Coronary artery (tissue), 2 donors: ENCODE results near the gene CHPF.

Source experiments
- DNase-seq: peaks from one replicate; pipeline ENCODE4 v3.0.0-alpha.2; 2017; ENCODE audit warnings: low spot score
- H3K27ac ChIP-seq, 2 donors: fragments of 200-600 bp; sonication (generic); one replicate each; pipeline ENCODE4 v1.5.1; 2016 to 2019
- H3K4me3 ChIP-seq: fragments of 200-600 bp; sonication (generic); 2 replicates; pipeline ENCODE4 v1.5.1; 2016; ENCODE audit warnings: mild to moderate bottlenecking, moderate library complexity
- TF ChIP-seq, protein P1 (sequence below): fragments of 200-600 bp; sonication (generic); IDR thresholded peaks from one replicate; pipeline ENCODE4 v1.5.1; 2019; ENCODE audit warnings: antibody characterized with exemption

CHPF gene

DNA sequence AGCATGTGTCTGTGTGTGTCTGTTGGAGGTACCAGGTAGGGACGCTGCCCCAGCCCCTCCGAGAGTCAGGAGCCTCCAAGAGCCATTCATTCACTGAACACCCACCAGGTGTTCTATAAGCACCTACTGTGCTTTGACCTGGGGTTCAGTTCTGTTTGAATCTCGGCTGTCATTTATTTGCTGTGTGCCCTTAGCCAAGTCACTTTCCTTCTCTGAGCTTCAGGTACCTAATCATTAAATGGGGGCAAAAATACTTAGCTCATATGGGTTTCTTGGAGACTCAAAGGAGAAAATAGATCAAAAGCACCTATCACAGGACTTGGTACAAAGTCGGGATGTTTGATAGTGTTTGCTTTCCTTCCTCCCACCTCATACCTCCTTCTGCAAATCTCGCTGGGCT lies 16.1 kb downstream of the CHPF start:
- TF ChIP-seq, protein P1, sequence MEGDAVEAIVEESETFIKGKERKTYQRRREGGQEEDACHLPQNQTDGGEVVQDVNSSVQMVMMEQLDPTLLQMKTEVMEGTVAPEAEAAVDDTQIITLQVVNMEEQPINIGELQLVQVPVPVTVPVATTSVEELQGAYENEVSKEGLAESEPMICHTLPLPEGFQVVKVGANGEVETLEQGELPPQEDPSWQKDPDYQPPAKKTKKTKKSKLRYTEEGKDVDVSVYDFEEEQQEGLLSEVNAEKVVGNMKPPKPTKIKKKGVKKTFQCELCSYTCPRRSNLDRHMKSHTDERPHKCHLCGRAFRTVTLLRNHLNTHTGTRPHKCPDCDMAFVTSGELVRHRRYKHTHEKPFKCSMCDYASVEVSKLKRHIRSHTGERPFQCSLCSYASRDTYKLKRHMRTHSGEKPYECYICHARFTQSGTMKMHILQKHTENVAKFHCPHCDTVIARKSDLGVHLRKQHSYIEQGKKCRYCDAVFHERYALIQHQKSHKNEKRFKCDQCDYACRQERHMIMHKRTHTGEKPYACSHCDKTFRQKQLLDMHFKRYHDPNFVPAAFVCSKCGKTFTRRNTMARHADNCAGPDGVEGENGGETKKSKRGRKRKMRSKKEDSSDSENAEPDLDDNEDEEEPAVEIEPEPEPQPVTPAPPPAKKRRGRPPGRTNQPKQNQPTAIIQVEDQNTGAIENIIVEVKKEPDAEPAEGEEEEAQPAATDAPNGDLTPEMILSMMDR: no peak
- Histone ChIP-seq H3K27ac (no peak overlapping the region), H3K4me3 (no peak overlapping the region)
- no peak for DNase-seq

DNA sequence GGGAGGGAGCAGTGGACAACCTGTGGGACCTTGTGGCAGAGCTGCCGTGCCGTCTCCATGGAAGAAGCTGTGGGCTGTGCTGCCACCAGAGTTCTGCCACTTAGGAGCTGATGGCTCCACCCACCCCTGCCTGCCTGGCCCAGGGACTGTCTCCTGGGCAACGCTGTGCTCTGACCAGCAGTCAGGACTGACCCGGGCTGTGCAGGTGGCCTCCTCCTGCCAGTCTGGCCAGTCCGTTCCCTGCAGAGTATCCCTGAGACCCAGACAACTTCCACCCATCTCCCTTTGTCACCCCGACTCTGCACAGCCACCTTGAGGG lies 16.6 kb downstream of the CHPF start:
- no peak for DNase-seq
- no peak overlapping the region for H3K27ac ChIP-seq
- TF ChIP-seq, protein P1: no peak
- no peak overlapping the region for H3K4me3 ChIP-seq

DNA sequence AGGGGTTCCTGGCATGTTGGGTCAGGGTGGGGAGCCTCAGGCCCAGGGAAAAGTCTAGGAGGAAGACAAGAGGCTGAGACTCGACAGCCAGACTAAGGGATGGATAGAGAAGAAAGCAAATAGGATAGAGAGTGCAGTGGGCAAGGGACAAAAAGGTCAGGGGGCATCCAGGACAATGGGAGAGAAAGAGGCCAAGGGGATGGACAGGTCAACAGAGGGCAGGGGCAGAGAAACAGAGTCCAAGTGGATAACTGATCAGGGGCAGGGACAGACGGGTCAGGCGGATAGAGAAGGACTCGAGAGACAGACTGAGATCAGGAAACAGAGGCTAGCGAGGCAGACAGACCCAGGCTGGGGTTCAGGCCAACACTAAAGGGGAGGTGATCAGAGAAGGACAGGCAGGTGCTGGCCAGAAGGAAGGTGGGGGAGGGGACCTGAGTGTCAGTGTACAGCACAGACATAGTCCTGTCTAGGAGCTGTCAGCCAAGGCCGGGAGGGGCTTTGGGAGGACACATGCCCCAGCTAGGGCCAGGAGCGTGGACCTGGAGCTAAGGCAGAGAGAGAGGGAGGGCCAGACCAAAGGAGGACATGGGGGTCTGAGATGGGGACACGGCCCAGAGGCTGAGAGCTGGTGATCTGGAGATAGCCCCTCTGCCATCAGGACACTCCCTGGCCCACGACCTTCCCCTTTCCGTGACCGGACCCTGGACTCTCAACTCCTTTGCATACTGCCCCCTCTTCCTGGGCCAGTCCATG lies 17.1 kb downstream of the CHPF start:
- TF ChIP-seq, protein P1: no peak
- H3K4me3 ChIP-seq: no peak overlapping the region
- H3K27ac ChIP-seq: no peak overlapping the region
- DNase-seq: no peak

GRCh38 chr2:219525533-219526232 lies 17.9 kb downstream of the CHPF start:
- Histone ChIP-seq H3K27ac (no peak overlapping the region), H3K4me3 (no peak overlapping the region)
- TF ChIP-seq, protein P1: no peak
- no peak for DNase-seq

DNA sequence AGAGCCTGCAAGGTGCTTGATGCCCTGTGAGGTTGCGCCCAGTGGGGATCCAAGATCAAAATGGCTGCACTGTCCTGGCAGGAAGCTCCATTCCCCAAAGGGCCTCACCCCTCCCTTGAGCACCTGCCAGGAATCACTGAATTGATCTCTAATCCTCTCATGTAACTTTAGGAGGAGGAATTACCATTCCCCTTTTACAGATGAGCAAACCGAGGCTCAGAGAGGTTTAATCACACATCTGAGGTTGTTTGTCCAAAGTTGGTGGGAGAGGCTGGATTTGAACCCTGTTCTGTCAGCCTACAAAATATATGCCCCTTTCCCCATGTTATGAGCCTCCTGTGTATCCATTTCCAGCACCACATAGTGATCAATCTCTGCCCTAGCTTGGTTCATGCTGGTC lies 18.8 kb downstream of the CHPF start:
- DNase-seq: no peak
- Histone ChIP-seq H3K27ac (no peak overlapping the region), H3K4me3 (no peak overlapping the region)
- TF ChIP-seq, protein P1: no peak

DNA sequence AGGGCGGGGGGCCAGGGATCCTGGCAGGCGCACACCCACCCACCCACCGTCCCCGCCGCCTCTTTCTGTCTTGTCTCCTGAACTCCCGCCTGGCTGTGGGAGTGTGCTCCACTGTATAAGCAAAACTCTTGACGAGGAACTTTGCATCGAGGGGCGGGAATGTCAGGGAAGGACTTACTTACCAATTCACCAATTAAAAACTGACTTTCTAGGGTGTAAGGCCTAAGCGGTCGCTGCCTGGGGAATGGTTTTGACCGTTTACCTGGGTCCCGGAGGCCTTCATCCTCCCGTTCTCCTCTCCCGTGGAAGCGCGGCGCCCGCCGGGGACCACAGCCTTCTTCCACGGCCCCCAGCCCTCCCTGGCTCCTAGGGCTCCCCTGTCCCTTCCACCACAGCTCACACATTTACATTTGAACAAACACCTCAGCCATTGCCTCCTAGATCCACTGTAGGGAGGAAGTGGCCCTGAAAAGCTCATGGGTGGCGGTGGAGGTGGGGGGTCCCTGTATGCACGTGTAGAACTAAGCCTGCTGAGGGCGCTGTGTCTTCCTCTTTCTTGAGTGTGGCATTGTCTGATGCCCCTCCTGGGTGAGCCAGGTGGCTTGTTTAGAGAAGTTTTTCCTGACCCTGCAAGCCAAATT lies 20.5 kb downstream of the CHPF start:
- no peak for DNase-seq
- Histone ChIP-seq H3K27ac (peak overlapping the region in 1 of 2 donors; percentile 44), H3K4me3 (peak overlapping the region; percentile 67)
- TF ChIP-seq, protein P1: no peak
